DND-41 (cell line): ENCODE measurements around the gene TMEM214.

Experiments used
- EZH2 ChIP-seq: IDR thresholded peaks from 3 replicates; pipeline ENCODE4 v1.6.1; 2012; ENCODE audit warnings: borderline replicate concordance, low read depth, mild to moderate bottlenecking, moderate library complexity, low read length, inconsistent platforms; ENCODE audit not compliant: severe bottlenecking
- TF ChIP-seq, protein P1 (sequence below): IDR thresholded peaks from 2 replicates; pipeline ENCODE4 v1.5.1; 2012; ENCODE audit warnings: borderline replicate concordance, low read length, moderate library complexity, mild to moderate bottlenecking; ENCODE audit not compliant: poor library complexity, severe bottlenecking; ENCODE audit errors: extremely low read depth

- no peak for TF ChIP-seq EZH2
- TF ChIP-seq, protein P1, sequence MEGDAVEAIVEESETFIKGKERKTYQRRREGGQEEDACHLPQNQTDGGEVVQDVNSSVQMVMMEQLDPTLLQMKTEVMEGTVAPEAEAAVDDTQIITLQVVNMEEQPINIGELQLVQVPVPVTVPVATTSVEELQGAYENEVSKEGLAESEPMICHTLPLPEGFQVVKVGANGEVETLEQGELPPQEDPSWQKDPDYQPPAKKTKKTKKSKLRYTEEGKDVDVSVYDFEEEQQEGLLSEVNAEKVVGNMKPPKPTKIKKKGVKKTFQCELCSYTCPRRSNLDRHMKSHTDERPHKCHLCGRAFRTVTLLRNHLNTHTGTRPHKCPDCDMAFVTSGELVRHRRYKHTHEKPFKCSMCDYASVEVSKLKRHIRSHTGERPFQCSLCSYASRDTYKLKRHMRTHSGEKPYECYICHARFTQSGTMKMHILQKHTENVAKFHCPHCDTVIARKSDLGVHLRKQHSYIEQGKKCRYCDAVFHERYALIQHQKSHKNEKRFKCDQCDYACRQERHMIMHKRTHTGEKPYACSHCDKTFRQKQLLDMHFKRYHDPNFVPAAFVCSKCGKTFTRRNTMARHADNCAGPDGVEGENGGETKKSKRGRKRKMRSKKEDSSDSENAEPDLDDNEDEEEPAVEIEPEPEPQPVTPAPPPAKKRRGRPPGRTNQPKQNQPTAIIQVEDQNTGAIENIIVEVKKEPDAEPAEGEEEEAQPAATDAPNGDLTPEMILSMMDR: no peak
Measured at GRCh38 chr2:27010139-27010538, 22.6 kb upstream of the TMEM214 start.
